ENCODE results near the gene MKX.

Gene MKX

DNA sequence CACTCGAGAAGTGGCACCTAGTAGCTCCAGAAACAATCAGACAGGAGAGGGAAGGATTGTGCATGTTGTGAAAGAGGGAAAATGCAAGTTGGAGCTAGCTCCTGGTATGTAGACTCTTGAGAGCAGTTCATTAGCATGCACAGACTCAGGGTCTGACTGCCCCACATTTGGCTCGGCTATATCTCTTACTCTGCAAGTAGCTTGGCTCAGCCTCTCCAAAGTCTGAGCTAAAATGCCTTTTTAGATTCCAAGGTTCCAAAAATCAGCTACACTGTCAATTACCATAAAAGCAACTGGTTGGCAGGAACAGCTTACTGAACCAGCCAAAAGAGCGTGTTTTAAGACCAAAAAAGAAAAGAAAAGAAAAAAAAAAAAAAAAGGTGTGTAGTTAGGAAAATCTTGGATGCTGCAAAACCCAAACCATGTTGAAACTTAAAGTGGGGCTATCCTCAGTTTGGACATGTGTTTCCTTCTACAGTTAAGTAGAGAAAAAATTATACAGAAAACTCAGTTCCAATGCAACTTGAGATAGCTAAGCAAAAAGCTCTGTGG is 65.5 kb downstream of the MKX start:
- H3K4me3 ChIP-seq (ENCODE audit: low read length in 2 of 2), result peak overlapping the region; percentile 24 to 40
- H3K27ac ChIP-seq (ENCODE audit: low read length), result peak overlapping the region; percentile 64
- peaks cover 36% of the 10 kb centered on the region for H3K4me1 ChIP-seq (ENCODE audit: control insufficient read depth, insufficient read depth, low read length)
- H3K9me3 ChIP-seq (ENCODE audit: control insufficient read depth in 2 of 2, low read length in 2 of 2), result no peaks in the 10 kb centered on the region
- no peaks in the 10 kb centered on the region for H3K36me3 ChIP-seq (ENCODE audit: control insufficient read depth in 2 of 2, insufficient read depth in 2 of 2, low read length in 2 of 2)
- H3K9ac ChIP-seq (ENCODE audit: low read length in 2 of 2), result peak overlapping the region in 1 of 2 donors; percentile 19
- H3K27me3 ChIP-seq (ENCODE audit: control insufficient read depth in 1 of 2, insufficient read depth in 2 of 2, low read length in 2 of 2), result no peaks in the 10 kb centered on the region

DNA sequence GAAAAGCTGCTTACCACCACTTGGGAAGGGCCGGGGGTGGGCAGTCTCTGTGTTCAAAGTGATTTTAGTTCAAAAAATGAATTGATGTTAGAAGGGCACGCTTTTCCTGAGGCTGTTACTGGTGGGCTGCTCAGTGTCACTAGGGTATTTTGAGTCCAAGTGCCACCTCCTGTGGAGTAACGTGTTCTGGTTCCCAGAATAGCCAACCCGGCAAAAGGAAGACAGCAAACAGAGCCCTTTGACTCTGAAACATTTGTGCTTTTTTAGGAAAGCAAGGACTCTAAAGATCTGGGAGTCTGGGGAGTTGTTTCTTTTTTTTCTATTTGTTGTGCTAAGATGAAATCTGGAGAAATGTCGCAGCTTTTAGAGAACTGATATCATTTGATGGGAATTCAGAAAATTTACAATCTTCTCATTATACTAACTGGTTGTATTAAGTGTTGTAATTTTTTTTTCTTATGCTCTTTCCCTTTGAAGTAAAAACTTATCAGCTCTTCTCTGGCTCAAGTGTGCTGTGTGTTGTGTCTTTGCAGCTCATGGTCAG is 66.2 kb downstream of the MKX start:
- H3K36me3 ChIP-seq (ENCODE audit: control insufficient read depth in 2 of 2, insufficient read depth in 2 of 2, low read length in 2 of 2), result peaks cover 0 to 3% of the 10 kb centered on the region in 2 donors
- peak overlapping the region; percentile 64 for H3K27ac ChIP-seq (ENCODE audit: low read length)
- H3K4me1 ChIP-seq (ENCODE audit: control insufficient read depth, insufficient read depth, low read length), result peaks cover 34% of the 10 kb centered on the region
- H3K4me3 ChIP-seq (ENCODE audit: low read length in 2 of 2), result peak overlapping the region; percentile 24 to 40
- no peaks in the 10 kb centered on the region for H3K9me3 ChIP-seq (ENCODE audit: control insufficient read depth in 2 of 2, low read length in 2 of 2)
- H3K27me3 ChIP-seq (ENCODE audit: control insufficient read depth in 1 of 2, insufficient read depth in 2 of 2, low read length in 2 of 2), result no peaks in the 10 kb centered on the region
- H3K9ac ChIP-seq (ENCODE audit: low read length in 2 of 2), result peak overlapping the region in 1 of 2 donors; percentile 19

DNA sequence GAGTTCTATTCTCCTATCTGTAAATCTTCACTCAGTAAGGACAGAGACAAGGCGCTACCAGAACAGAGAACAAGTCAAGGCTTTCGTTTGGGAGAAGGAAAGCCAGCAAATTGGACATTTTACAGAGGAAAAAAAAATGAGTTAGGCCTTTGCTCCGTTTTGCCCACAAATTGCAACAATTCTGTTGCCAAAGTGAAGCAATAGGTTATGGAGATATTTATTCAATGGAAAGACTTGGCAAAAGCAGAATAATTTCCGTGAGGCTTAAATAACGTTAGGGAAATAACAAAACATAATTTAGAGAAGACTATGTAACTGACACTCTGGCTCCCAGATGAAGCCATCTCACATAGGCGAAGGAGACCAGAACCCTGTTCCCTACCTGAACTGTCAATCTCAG is 67.5 kb downstream of the MKX start:
- no peaks in the 10 kb centered on the region for H3K27me3 ChIP-seq (ENCODE audit: control insufficient read depth in 1 of 2, insufficient read depth in 2 of 2, low read length in 2 of 2)
- peaks cover 27% of the 10 kb centered on the region for H3K4me1 ChIP-seq (ENCODE audit: control insufficient read depth, insufficient read depth, low read length)
- no peaks in the 10 kb centered on the region for H3K9me3 ChIP-seq (ENCODE audit: control insufficient read depth in 2 of 2, low read length in 2 of 2)
- H3K9ac ChIP-seq (ENCODE audit: low read length in 2 of 2), result no peak overlapping the region
- H3K27ac ChIP-seq (ENCODE audit: low read length), result peak overlapping the region; percentile 18
- no peak overlapping the region for H3K4me3 ChIP-seq (ENCODE audit: low read length in 2 of 2)
- H3K36me3 ChIP-seq (ENCODE audit: control insufficient read depth in 2 of 2, insufficient read depth in 2 of 2, low read length in 2 of 2), result peaks cover 0 to 3% of the 10 kb centered on the region in 2 donors

DNA sequence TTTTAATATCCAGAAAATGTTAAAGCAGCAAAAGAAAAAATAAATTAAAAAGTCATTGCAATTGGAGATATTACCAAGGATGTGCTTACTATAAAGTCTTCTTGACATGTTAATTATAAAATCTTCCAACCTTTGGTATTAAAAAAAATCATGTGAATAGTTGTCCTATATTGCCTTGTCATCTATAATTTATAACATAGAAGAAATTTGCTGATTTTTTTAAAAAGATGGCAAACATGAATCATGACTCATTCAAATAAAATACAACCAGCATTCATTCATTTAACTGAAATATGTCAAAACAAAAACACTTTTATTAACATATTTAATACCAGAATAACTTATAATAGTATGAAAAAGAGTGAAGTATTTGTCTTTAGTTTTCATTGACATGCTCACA is 72.6 kb downstream of the MKX start:
- Histone ChIP-seq H3K36me3 (ENCODE audit: control insufficient read depth in 2 of 2, insufficient read depth in 2 of 2, low read length in 2 of 2) (peaks cover 0 to 3% of the 10 kb centered on the region in 2 donors), H3K9ac (ENCODE audit: low read length in 2 of 2) (no peak overlapping the region), H3K4me1 (ENCODE audit: control insufficient read depth, insufficient read depth, low read length) (no peaks in the 10 kb centered on the region), H3K4me3 (ENCODE audit: low read length in 2 of 2) (no peak overlapping the region), H3K27me3 (ENCODE audit: control insufficient read depth in 1 of 2, insufficient read depth in 2 of 2, low read length in 2 of 2) (no peaks in the 10 kb centered on the region), H3K9me3 (ENCODE audit: control insufficient read depth in 2 of 2, low read length in 2 of 2) (no peaks in the 10 kb centered on the region), H3K27ac (ENCODE audit: low read length) (no peak overlapping the region)

DNA sequence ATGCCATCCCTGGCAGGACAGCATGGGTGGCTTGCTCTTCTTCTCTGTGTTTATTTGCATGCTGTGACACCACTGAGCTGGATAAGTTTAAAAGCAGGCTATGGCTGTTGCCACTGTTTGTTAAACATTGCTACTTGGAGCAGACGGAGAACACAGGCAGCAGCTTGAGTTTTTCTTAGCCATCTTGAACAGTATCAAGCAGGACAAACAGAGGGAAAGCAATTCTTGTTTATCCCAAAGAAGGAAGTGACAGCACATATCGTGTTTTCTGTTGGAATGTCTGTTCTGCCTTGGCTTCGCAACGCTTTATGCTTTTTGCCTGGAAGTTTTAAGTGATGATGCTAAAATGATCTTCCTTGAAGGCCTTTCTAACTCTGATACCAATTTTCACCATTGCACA is 73.8 kb downstream of the MKX start:
- Histone ChIP-seq H3K4me3 (ENCODE audit: low read length in 2 of 2) (no peak overlapping the region), H3K4me1 (ENCODE audit: control insufficient read depth, insufficient read depth, low read length) (no peaks in the 10 kb centered on the region), H3K9me3 (ENCODE audit: control insufficient read depth in 2 of 2, low read length in 2 of 2) (no peaks in the 10 kb centered on the region), H3K36me3 (ENCODE audit: control insufficient read depth in 2 of 2, insufficient read depth in 2 of 2, low read length in 2 of 2) (peaks cover 0 to 3% of the 10 kb centered on the region in 2 donors), H3K27ac (ENCODE audit: low read length) (no peak overlapping the region), H3K9ac (ENCODE audit: low read length in 2 of 2) (no peak overlapping the region), H3K27me3 (ENCODE audit: control insufficient read depth in 1 of 2, insufficient read depth in 2 of 2, low read length in 2 of 2) (no peaks in the 10 kb centered on the region)

DNA sequence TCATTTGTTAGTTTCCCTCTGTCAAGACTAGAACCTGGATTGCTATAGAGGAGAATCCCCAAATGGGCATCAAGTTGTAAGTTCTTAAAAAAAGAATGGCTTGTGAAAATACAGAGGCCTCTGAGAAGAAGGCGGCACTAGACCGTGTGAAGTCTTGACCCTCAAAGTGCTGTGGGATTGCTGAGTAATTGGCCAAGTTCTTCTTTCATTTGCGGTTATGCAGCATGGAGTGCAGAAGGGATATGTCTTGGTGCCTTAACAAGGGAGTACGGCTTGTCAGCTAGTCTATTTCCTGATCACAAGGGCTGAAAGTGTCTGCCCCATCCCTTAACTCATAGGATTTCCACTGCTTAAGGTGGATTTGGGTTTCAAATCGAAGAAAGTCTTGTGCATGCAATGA is 81.2 kb downstream of the MKX start:
- H3K4me3 ChIP-seq (ENCODE audit: low read length in 2 of 2), result no peak overlapping the region
- H3K27me3 ChIP-seq (ENCODE audit: control insufficient read depth in 1 of 2, insufficient read depth in 2 of 2, low read length in 2 of 2), result no peaks in the 10 kb centered on the region
- H3K27ac ChIP-seq (ENCODE audit: low read length), result no peak overlapping the region
- H3K4me1 ChIP-seq (ENCODE audit: control insufficient read depth, insufficient read depth, low read length), result no peaks in the 10 kb centered on the region
- no peak overlapping the region for H3K9ac ChIP-seq (ENCODE audit: low read length in 2 of 2)
- no peaks in the 10 kb centered on the region for H3K36me3 ChIP-seq (ENCODE audit: control insufficient read depth in 2 of 2, insufficient read depth in 2 of 2, low read length in 2 of 2)
- no peaks in the 10 kb centered on the region for H3K9me3 ChIP-seq (ENCODE audit: control insufficient read depth in 2 of 2, low read length in 2 of 2)

DNA sequence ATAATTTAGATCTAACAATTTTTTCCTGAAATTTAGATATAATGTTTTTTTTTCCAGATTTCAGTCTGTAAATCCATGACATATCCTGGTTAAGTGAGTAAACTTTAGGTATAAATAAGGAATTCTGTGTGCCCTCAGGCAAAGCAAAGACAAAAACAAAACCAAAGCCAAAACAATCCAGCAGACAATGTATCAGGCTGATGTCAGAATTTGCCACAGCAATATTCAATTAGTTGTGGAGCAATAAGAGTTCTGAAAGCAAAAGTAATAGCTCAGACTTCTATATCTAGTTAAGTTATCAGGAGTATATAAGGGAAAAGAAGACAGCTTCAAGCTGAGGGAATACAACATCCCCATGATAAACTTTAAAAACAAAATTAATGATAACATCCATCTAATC is 82.0 kb downstream of the MKX start:
- H3K9ac ChIP-seq (ENCODE audit: low read length in 2 of 2), result no peak overlapping the region
- no peaks in the 10 kb centered on the region for H3K9me3 ChIP-seq (ENCODE audit: control insufficient read depth in 2 of 2, low read length in 2 of 2)
- H3K27ac ChIP-seq (ENCODE audit: low read length), result no peak overlapping the region

DNA sequence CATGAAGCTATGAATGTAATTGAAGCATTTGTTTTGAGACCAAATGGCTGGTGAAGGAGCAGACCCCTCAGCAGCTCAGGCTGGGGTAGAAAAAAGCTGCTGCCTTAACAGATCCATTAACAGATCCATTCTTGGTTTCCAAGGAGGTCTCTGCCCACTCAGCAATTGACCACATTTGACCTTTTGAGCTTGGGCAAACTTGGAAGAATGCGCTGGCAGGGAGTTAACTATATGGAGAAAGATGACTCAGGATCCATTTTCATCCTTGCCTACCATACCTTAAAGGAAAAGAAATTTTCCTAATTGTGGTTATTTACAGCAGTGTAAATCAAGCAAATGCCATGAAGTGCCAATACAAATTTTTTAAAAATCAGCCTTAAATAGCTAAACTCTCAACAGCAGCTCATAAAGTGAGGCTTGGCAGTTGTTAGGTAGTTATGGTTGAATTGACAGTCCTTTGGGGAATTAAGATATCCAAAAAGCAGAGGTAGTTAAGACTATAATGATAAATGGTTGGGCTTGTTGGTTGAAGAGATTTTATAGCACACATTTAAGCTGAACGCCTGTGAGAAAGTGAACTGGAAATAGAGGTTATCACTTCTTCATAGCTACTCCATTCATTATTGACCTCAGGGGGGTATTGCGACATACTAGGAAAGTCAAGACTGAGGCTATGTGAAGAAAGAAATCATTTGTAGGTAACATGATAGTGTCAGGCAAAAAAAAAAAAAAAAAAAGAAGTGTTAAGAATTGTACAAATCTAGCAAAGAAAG is 83.9 kb downstream of the MKX start:
- Histone ChIP-seq H3K9ac (ENCODE audit: low read length in 2 of 2) (no peak overlapping the region), H3K27ac (ENCODE audit: low read length) (no peak overlapping the region), H3K4me3 (ENCODE audit: low read length in 2 of 2) (no peak overlapping the region), H3K4me1 (ENCODE audit: control insufficient read depth, insufficient read depth, low read length) (no peaks in the 10 kb centered on the region), H3K36me3 (ENCODE audit: control insufficient read depth in 2 of 2, insufficient read depth in 2 of 2, low read length in 2 of 2) (no peaks in the 10 kb centered on the region), H3K9me3 (ENCODE audit: control insufficient read depth in 2 of 2, low read length in 2 of 2) (no peaks in the 10 kb centered on the region), H3K27me3 (ENCODE audit: control insufficient read depth in 1 of 2, insufficient read depth in 2 of 2, low read length in 2 of 2) (no peaks in the 10 kb centered on the region)

More for the DNA sequence above, 82.0 kb downstream of the MKX start:
- H3K27me3 ChIP-seq (ENCODE audit: control insufficient read depth in 1 of 2, insufficient read depth in 2 of 2, low read length in 2 of 2), result no peaks in the 10 kb centered on the region
- H3K36me3 ChIP-seq (ENCODE audit: control insufficient read depth in 2 of 2, insufficient read depth in 2 of 2, low read length in 2 of 2), result no peaks in the 10 kb centered on the region
- H3K4me3 ChIP-seq (ENCODE audit: low read length in 2 of 2), result no peak overlapping the region
- H3K4me1 ChIP-seq (ENCODE audit: control insufficient read depth, insufficient read depth, low read length), result no peaks in the 10 kb centered on the region

DNA sequence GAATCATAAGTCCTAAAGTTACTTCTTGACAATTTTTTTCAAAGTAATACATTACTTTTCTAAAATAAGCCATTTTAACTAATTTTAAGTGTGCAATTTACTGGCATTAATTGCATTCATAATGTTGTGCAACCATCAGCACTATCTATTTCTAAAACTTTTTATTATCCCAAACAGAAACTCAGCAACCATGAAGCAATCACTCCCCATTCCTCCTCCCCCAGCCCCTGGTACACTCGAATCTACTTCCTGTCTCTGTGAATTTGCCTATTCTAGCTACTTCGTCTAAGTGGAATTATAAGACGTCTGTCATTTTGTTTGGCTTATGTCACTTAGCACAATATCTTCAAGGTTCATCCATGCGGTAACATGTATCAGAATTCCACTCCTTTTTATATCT is 84.9 kb downstream of the MKX start:
- no peaks in the 10 kb centered on the region for H3K36me3 ChIP-seq (ENCODE audit: control insufficient read depth in 2 of 2, insufficient read depth in 2 of 2, low read length in 2 of 2)
- no peaks in the 10 kb centered on the region for H3K9me3 ChIP-seq (ENCODE audit: control insufficient read depth in 2 of 2, low read length in 2 of 2)
- H3K27ac ChIP-seq (ENCODE audit: low read length), result no peak overlapping the region
- no peaks in the 10 kb centered on the region for H3K27me3 ChIP-seq (ENCODE audit: control insufficient read depth in 1 of 2, insufficient read depth in 2 of 2, low read length in 2 of 2)
- no peak overlapping the region for H3K9ac ChIP-seq (ENCODE audit: low read length in 2 of 2)
- H3K4me1 ChIP-seq (ENCODE audit: control insufficient read depth, insufficient read depth, low read length), result no peaks in the 10 kb centered on the region
- no peak overlapping the region for H3K4me3 ChIP-seq (ENCODE audit: low read length in 2 of 2)

DNA sequence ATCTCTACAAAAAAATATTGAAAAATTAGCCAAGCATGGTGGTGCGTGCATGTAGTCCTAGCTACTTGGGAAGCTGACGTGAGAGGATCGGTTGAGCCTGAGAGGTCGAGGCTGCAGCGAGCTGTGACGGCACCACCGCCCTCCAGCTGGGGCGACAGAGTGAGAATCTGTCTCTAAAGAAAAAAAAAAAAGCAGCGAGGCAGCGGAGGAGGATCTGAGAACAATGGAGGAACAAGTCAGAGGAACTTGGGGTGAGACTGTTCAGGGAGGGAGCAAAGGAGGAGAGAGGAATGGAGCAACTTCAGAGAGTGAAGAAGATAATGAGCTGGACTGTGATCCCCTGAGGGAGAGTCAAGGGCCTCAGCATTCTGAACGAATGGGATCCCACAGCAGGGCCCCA is 85.4 kb downstream of the MKX start:
- Histone ChIP-seq H3K27me3 (ENCODE audit: control insufficient read depth in 1 of 2, insufficient read depth in 2 of 2, low read length in 2 of 2) (no peaks in the 10 kb centered on the region), H3K9ac (ENCODE audit: low read length in 2 of 2) (no peak overlapping the region), H3K9me3 (ENCODE audit: control insufficient read depth in 2 of 2, low read length in 2 of 2) (no peaks in the 10 kb centered on the region), H3K36me3 (ENCODE audit: control insufficient read depth in 2 of 2, insufficient read depth in 2 of 2, low read length in 2 of 2) (no peaks in the 10 kb centered on the region), H3K27ac (ENCODE audit: low read length) (no peak overlapping the region), H3K4me1 (ENCODE audit: control insufficient read depth, insufficient read depth, low read length) (no peaks in the 10 kb centered on the region), H3K4me3 (ENCODE audit: low read length in 2 of 2) (no peak overlapping the region)

DNA sequence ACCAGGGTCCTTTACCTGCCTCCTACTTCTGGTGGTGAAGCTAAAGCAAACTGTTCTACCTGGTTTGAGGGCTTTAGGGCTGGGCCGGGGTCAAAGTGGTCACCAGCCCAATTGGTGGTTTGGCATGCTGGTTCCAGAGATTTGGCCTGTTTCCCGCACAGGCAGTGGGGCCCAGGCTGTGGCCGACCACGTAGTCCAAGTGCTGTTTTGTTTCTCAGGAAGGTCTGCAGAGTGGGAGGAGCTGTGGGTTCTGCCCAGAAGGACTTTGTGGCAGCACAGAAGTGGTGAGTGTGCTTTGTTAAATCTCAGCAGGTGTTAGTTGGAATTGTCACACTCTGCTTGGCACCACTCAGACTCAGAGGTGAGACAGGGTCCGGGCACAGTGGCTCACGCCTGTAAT is 85.8 kb downstream of the MKX start:
- no peaks in the 10 kb centered on the region for H3K27me3 ChIP-seq (ENCODE audit: control insufficient read depth in 1 of 2, insufficient read depth in 2 of 2, low read length in 2 of 2)
- H3K9ac ChIP-seq (ENCODE audit: low read length in 2 of 2), result no peak overlapping the region

More for the DNA sequence above, 85.8 kb downstream of the MKX start:
- Histone ChIP-seq H3K4me1 (ENCODE audit: control insufficient read depth, insufficient read depth, low read length) (no peaks in the 10 kb centered on the region), H3K27ac (ENCODE audit: low read length) (no peak overlapping the region), H3K36me3 (ENCODE audit: control insufficient read depth in 2 of 2, insufficient read depth in 2 of 2, low read length in 2 of 2) (no peaks in the 10 kb centered on the region), H3K9me3 (ENCODE audit: control insufficient read depth in 2 of 2, low read length in 2 of 2) (no peaks in the 10 kb centered on the region), H3K4me3 (ENCODE audit: low read length in 2 of 2) (no peak overlapping the region)

All from stomach smooth muscle (tissue), 2 donors.